SK-N-SH (cell line): ENCODE data around the gene MPO. TPM values are rescaled to one million over a fixed set of nuclear protein-coding genes. Genes with fewer than 3 reads are reported as not detected.

Experiments
- CTCF ChIA-PET: fragments of 300-600, 350-600 bp; formaldehyde crosslinking; extraction: SDS; loops from one replicate; lab custom pipeline; 2021; lab: Yijun Ruan, JAX
- POLR2A ChIA-PET: fragments of 350-600 bp; sonication (Branson Sonifier 250); formaldehyde crosslinking; extraction: SDS; loops from one replicate; lab custom pipeline; 2020; ENCODE audit warnings: antibody characterized with exemption, inconsistent platforms; lab: Yijun Ruan, JAX
- DNase-seq: peaks from one replicate; pipeline ENCODE4 v3.0.0; 2012
- H2AFZ ChIP-seq: fragments of 200-600 bp; sonication (generic); 2 replicates; pipeline ENCODE4 v1.8.1; 2016; ENCODE audit warnings: antibody characterized with exemption, mild to moderate bottlenecking, low read depth
- H3F3A ChIP-seq: fragments of 200-600 bp; sonication (generic); replicated peaks from 2 replicates; pipeline ENCODE3; 2016; ENCODE audit warnings: antibody characterized with exemption, mild to moderate bottlenecking; ENCODE audit not compliant: insufficient read depth
- H3K27ac ChIP-seq, 2 experiments: fragments of 200-500 bp in 1 of 2; fragments of 200-600 bp in 1 of 2; sonication (Bioruptor generic) in 1 of 2; sonication (generic), shearing (Covaris generic) in 1 of 2; 2 replicates each; pipeline versions ENCODE4 v1.5.1 to v1.6.1; 2014 to 2016; ENCODE audit warnings: low read depth in 2 of 2, inconsistent platforms in 1 of 2, low read length in 1 of 2, mild to moderate bottlenecking in 1 of 2, mixed read lengths in 1 of 2
- H3K27me3 ChIP-seq: fragments of 200-600 bp; sonication (generic), shearing (Covaris generic); 2 replicates; pipeline ENCODE4 v1.6.1; 2016; ENCODE audit warnings: mixed run types; ENCODE audit not compliant: insufficient read depth
- H3K36me3 ChIP-seq, 2 experiments: fragments of 200-500 bp in 1 of 2; fragments of 200-600 bp in 1 of 2; sonication (Bioruptor generic) in 1 of 2; sonication (generic) in 1 of 2; replicated peaks in 1 of 2; 2 replicates each; pipeline versions ENCODE3 to v1.5.1; 2014 to 2016; ENCODE audit warnings: low read length in 1 of 2, mild to moderate bottlenecking in 1 of 2; ENCODE audit not compliant: insufficient read depth in 2 of 2, control insufficient read depth in 1 of 2
- H3K4me1 ChIP-seq, 2 experiments: fragments of 200-500 bp in 1 of 2; fragments of 200-600 bp in 1 of 2; sonication (Bioruptor generic) in 1 of 2; sonication (generic), shearing (Covaris generic) in 1 of 2; 2 replicates each; pipeline versions ENCODE4 v1.5.1 to v1.6.1; 2014 to 2016; ENCODE audit warnings: low read depth in 1 of 2, low read length in 1 of 2, mixed run types in 1 of 2; ENCODE audit not compliant: insufficient read depth in 2 of 2, control insufficient read depth in 1 of 2
- H3K4me2 ChIP-seq: fragments of 200-600 bp; sonication (generic), shearing (Covaris generic); 2 replicates; pipeline ENCODE4 v1.6.1; 2017; ENCODE audit warnings: mixed run types
- H3K4me3 ChIP-seq, 2 experiments: fragments of 200-500 bp in 1 of 2; fragments of 200-600 bp in 1 of 2; sonication (Bioruptor generic) in 1 of 2; sonication (generic), shearing (Covaris generic) in 1 of 2; 2 replicates each; pipeline versions ENCODE4 v1.5.1 to v1.8.1; 2014 to 2016; ENCODE audit warnings: low read depth in 2 of 2, inconsistent platforms in 1 of 2, low read length in 1 of 2, mild to moderate bottlenecking in 1 of 2, mixed read lengths in 1 of 2, moderate library complexity in 1 of 2
- H3K79me2 ChIP-seq: fragments of 200-600 bp; sonication (generic); 2 replicates; pipeline ENCODE4 v1.8.1; 2017; ENCODE audit warnings: mild to moderate bottlenecking; ENCODE audit not compliant: insufficient read depth
- H3K9ac ChIP-seq: fragments of 200-600 bp; sonication (generic); 2 replicates; pipeline ENCODE4 v1.6.1; 2017; ENCODE audit warnings: mixed run types
- H3K9me2 ChIP-seq: fragments of 200-600 bp; sonication (generic); 2 replicates; pipeline ENCODE4 v1.6.1; 2017; ENCODE audit warnings: mixed run types
- H3K9me3 ChIP-seq: fragments of 200-600 bp; sonication (generic); 2 replicates; pipeline ENCODE4 v1.6.1; 2017; ENCODE audit warnings: mixed run types, mild to moderate bottlenecking, moderate library complexity
- H4K20me1 ChIP-seq: fragments of 200-600 bp; sonication (generic); 2 replicates; pipeline ENCODE4 v1.6.1; 2017; ENCODE audit warnings: mild to moderate bottlenecking, mixed run types; ENCODE audit not compliant: insufficient read depth
- CHD2 ChIP-seq: fragments of 150-350 bp; IDR thresholded peaks from 2 replicates; pipeline ENCODE4 v1.6.1; 2018; ENCODE audit warnings: low read length; ENCODE audit not compliant: partially characterized antibody
- ELF1 ChIP-seq: IDR thresholded peaks from 2 replicates; pipeline ENCODE4 v1.4.0; 2012
- FOSL2 ChIP-seq: IDR thresholded peaks from 2 replicates; pipeline ENCODE4 v1.4.0; 2012; ENCODE audit warnings: low read depth, mild to moderate bottlenecking, moderate library complexity, borderline replicate concordance
- FOXJ3 ChIP-seq: sonication (generic); formaldehyde crosslinking; IDR thresholded peaks from 2 replicates; pipeline ENCODE4 v1.5.1; 2020; ENCODE audit warnings: mild to moderate bottlenecking, missing genetic modification reagents
- GATA2 ChIP-seq: sonication (generic); formaldehyde crosslinking; IDR thresholded peaks from 2 replicates; pipeline ENCODE4 v1.5.0; 2020; ENCODE audit warnings: mild to moderate bottlenecking, missing genetic modification reagents
- JUND ChIP-seq: IDR thresholded peaks from 2 replicates; pipeline ENCODE4 v1.4.0; 2012
- MEF2A ChIP-seq: IDR thresholded peaks from 2 replicates; pipeline ENCODE4 v1.4.0; 2012; ENCODE audit warnings: low read depth, borderline replicate concordance
- MXI1 ChIP-seq: IDR thresholded peaks from 2 replicates; pipeline ENCODE4 v1.6.1; 2012; ENCODE audit warnings: mild to moderate bottlenecking, low read depth, low read length, improper control_type of control experiment
- NFIC ChIP-seq: IDR thresholded peaks from 2 replicates; pipeline ENCODE4 v1.4.0; 2012; ENCODE audit warnings: borderline replicate concordance
- PBX3 ChIP-seq: IDR thresholded peaks from 2 replicates; pipeline ENCODE4; 2012
- SIN3A ChIP-seq: IDR thresholded peaks from 2 replicates; pipeline ENCODE4 v1.6.1; 2012; ENCODE audit warnings: low read depth, mild to moderate bottlenecking, low read length, moderate library complexity, borderline replicate concordance
- SMC3 ChIP-seq: IDR thresholded peaks from 2 replicates; pipeline ENCODE4 v1.6.1; 2012; ENCODE audit warnings: low read depth, low read length, improper control_type of control experiment
- TAF1 ChIP-seq: IDR thresholded peaks from 2 replicates; pipeline ENCODE4 v1.6.1; 2012; ENCODE audit warnings: low read depth, mild to moderate bottlenecking, low read length, moderate library complexity, borderline replicate concordance
- TCF12 ChIP-seq: IDR thresholded peaks from 2 replicates; pipeline ENCODE4 v1.4.0; 2012
- TEAD4 ChIP-seq: IDR thresholded peaks from 2 replicates; pipeline ENCODE4 v1.4.0; 2012; ENCODE audit warnings: mild to moderate bottlenecking, borderline replicate concordance; ENCODE audit not compliant: insufficient read depth
- YY1 ChIP-seq: IDR thresholded peaks from 2 replicates; pipeline ENCODE4 v1.4.0; 2012; ENCODE audit warnings: low read depth, mild to moderate bottlenecking
- WGBS: methylation state at CpG from one replicate; pipeline ENCODE4 v1.1.6; 2017; ENCODE audit warnings: low lambda C conversion rate; 5-methylcytosine and 5-hydroxymethylcytosine counted together
- polyA plus RNA-seq, 3 experiments: library from polyadenylated mRNA; depleted of rRNA; stranded (reverse); fragments of >200 nt; gene quantifications; 2 replicates each; pipeline ENCODE4 v1.2.3, GENCODE V29; 2012
- TF ChIP-seq, protein P1 (sequence below): IDR thresholded peaks from 2 replicates; pipeline ENCODE4 v1.4.0; 2012; ENCODE audit warnings: low read depth
- TF ChIP-seq, protein P2 (sequence below): IDR thresholded peaks from 2 replicates; pipeline ENCODE4 v1.6.1; 2012; ENCODE audit warnings: mild to moderate bottlenecking, low read depth, low read length, moderate library complexity
- TF ChIP-seq, protein P3 (sequence below): IDR thresholded peaks from 2 replicates; pipeline ENCODE4 v1.4.0; 2012; ENCODE audit warnings: low read depth, borderline replicate concordance

Gene MPO
- polyA plus RNA-seq, 1 of the 3 experiments (the other 2 are of a cell fraction): not detected

DNA sequence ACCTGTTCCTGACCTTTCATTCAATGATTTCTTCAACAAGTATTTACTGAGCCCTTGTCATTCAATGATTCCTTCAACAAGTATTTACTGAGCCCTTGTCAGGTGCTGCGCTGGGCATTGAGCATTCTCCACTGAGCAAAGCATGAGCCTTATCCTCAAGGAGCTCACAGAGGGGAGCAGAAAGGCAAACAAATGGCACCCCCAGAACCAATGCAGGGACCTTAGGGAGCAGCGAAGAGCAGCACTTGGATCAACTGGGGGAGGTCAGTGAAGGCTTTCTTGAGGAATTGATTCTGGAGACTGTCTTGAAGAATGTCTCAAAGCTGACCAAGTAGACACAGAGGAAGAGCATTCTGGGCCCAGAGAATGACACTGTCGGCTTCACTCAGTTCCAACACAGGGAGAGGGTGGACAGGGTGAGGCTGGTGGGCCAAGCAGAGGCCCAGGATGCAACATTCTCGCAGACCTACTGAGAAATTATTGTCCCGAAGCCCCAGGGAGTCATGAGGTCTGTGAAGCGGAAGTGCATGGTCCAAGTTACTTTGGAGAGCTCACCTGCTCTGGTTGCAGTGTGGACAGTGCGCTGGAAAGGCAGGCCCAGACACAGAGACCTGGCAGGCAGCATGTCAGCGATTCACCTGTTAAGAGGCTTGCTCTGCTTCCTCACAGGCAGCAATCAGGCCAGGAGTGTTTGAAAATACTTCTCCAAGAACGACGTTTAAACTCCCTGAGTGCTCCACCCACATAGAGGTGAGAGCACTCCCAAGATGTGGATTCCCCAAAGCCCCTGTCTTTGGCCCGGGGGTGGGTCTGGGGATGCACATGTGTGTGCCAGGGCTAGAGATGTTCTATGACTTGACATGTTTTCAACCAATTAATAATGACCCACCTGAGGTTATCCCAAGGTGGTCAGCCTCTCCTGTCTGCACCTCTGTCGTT, 3.2 kb upstream of the MPO start:
- ChIA-PET POLR2A (no interaction called here), CTCF (interaction anchor here (0.8 to 2.3 kb wide), 2 partner anchors 34 to 64 kb away, joined by 3 to 9 read pairs; no protein-coding TSS in a partner anchor)
- Histone ChIP-seq H3K79me2 (no peaks in the 10 kb centered on the region), H3K4me1 (no peaks in the 10 kb centered on the region), H3K27me3 (peaks cover 43% of the 10 kb centered on the region; the same call in 1 of the 2 replicates), H3K4me3 (no peak overlapping the region), H3K27ac (no peak overlapping the region), H3K9me3 (no peaks in the 10 kb centered on the region), H3K9me2 (no peaks in the 10 kb centered on the region), H2AFZ (no peak overlapping the region), H4K20me1 (no peaks in the 10 kb centered on the region), H3K9ac (no peak overlapping the region), H3K4me2 (no peak overlapping the region), H3K36me3 (no peaks in the 10 kb centered on the region), H3F3A (no peaks in the 10 kb centered on the region)
- WGBS: 25% methylated on average over 12 of the region's 12 CpGs
- DNase-seq: no peak
- no peak for TF ChIP-seq NFIC
- TF ChIP-seq, protein P1, sequence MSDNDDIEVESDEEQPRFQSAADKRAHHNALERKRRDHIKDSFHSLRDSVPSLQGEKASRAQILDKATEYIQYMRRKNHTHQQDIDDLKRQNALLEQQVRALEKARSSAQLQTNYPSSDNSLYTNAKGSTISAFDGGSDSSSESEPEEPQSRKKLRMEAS: no peak
- TF ChIP-seq FOSL2: no peak
- TF ChIP-seq, protein P2, sequence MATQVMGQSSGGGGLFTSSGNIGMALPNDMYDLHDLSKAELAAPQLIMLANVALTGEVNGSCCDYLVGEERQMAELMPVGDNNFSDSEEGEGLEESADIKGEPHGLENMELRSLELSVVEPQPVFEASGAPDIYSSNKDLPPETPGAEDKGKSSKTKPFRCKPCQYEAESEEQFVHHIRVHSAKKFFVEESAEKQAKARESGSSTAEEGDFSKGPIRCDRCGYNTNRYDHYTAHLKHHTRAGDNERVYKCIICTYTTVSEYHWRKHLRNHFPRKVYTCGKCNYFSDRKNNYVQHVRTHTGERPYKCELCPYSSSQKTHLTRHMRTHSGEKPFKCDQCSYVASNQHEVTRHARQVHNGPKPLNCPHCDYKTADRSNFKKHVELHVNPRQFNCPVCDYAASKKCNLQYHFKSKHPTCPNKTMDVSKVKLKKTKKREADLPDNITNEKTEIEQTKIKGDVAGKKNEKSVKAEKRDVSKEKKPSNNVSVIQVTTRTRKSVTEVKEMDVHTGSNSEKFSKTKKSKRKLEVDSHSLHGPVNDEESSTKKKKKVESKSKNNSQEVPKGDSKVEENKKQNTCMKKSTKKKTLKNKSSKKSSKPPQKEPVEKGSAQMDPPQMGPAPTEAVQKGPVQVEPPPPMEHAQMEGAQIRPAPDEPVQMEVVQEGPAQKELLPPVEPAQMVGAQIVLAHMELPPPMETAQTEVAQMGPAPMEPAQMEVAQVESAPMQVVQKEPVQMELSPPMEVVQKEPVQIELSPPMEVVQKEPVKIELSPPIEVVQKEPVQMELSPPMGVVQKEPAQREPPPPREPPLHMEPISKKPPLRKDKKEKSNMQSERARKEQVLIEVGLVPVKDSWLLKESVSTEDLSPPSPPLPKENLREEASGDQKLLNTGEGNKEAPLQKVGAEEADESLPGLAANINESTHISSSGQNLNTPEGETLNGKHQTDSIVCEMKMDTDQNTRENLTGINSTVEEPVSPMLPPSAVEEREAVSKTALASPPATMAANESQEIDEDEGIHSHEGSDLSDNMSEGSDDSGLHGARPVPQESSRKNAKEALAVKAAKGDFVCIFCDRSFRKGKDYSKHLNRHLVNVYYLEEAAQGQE: no peak
- no peak for TF ChIP-seq ELF1
- no peak for TF ChIP-seq GATA2
- no peak for TF ChIP-seq MEF2A
- TF ChIP-seq SMC3: no peak
- TF ChIP-seq TAF1: no peak
- TF ChIP-seq, protein P3, sequence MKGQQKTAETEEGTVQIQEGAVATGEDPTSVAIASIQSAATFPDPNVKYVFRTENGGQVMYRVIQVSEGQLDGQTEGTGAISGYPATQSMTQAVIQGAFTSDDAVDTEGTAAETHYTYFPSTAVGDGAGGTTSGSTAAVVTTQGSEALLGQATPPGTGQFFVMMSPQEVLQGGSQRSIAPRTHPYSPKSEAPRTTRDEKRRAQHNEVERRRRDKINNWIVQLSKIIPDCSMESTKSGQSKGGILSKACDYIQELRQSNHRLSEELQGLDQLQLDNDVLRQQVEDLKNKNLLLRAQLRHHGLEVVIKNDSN: no peak

GRCh38 chr17:58282442-58282841, 1.7 kb upstream of the MPO start:
- Histone ChIP-seq H3K9ac (no peak overlapping the region), H3K27me3 (peaks cover 30% of the 10 kb centered on the region; the same call in 1 of the 2 replicates), H3K36me3 (no peaks in the 10 kb centered on the region), H3K4me2 (no peak overlapping the region), H3K9me3 (no peaks in the 10 kb centered on the region), H3K4me1 (no peaks in the 10 kb centered on the region; a peak in 1 of 4 replicates), H3K27ac (no peak overlapping the region), H4K20me1 (no peaks in the 10 kb centered on the region), H2AFZ (no peak overlapping the region), H3K9me2 (no peaks in the 10 kb centered on the region), H3K79me2 (no peaks in the 10 kb centered on the region), H3F3A (no peaks in the 10 kb centered on the region)
- WGBS: 23% methylated on average over 6 of the region's 6 CpGs
- no peak for DNase-seq
- ChIA-PET POLR2A (no interaction called here), CTCF (interaction anchor here (2.7 kb wide), 1 partner anchor 22 kb away, joined by 8 read pairs; no protein-coding TSS in a partner anchor)
- TF ChIP-seq YY1 (no peak), TEAD4 (no peak), MXI1 (no peak), SIN3A (no peak), TCF12 (no peak), FOSL2 (no peak), SMC3 (no peak), PBX3 (no peak), CHD2 (no peak), FOXJ3 (CRISPR knock-in tag) (no peak), JUND (no peak)
- TF ChIP-seq, protein P1: no peak
- TF ChIP-seq, all 33 proteins: peak for 0
- H3K4me3 ChIP-seq: no peak overlapping the region
